Measurements from ENCODE around the gene TKFC. TPM values are rescaled to one million over a fixed set of nuclear protein-coding genes. Genes with fewer than 3 reads are reported as not detected.

Gene TKFC
- total and polyA plus RNA-seq, 9 of the 15 experiments (the other 6 are each of a cell fraction or from before 2014, with no cell fraction given), result 2.0 to 61.7 (median 28.5) TPM

DNA sequence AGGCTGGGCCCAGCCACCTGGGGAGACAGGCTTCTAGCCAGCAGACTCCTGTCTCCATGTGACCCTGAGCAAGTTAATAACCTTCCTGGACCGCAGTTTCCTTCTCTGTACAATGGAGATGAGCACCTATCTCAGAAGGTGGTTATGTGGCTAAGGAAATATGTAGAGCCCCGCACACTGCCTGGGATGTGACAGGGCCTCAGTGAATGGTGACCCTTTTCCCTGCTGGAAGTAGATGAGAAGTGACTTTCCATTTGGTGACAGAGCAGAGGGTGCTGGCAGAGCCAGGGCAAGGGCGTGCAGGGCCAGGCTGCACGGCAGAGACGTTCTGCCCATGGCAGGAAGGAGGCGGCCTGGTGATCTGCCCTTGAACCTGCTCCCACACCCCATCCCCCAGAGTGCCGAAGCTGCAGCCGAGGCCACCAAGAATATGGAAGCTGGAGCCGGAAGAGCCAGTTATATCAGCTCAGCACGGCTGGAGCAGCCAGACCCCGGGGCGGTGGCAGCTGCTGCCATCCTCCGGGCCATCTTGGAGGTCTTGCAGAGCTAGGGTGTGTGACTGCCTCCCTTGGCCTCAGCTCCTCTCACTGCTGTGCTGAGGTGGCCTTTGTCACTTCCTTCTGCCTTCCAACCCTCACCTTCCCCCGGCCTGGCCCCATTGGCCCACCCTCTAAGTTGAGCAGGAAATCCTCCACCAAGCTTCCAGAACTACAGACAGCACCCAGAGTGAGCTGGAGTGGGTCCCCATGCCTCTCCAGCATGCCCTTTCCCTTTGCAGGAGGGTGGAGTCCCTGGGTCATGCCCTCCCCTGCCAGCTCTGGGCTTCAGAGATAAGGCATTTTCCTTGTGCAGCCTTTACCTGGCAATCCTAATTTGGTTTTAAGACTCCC, 13.2 kb downstream of the TKFC start:
- 72% methylated on average over 13 of the region's 14 CpGs for WGBS (ENCODE audit: insufficient coverage, low coverage, missing lambda C conversion rate)
- Histone ChIP-seq H3K27me3 (ENCODE audit: control insufficient read depth in 2 of 2, insufficient read depth in 2 of 2, low read length in 2 of 2) (no peaks in the 10 kb centered on the region), H3K36me3 (ENCODE audit: control insufficient read depth, insufficient read depth, low read length) (peaks cover 64% of the 10 kb centered on the region; the same call in 2 of the 3 replicates), H4K20me1 (replicated peaks; ENCODE audit: control insufficient read depth, insufficient read depth, low read length) (no peaks in the 10 kb centered on the region), H3K79me2 (ENCODE audit: control insufficient read depth, insufficient read depth, low read length) (no peaks in the 10 kb centered on the region), H3K27ac (ENCODE audit: extremely low read depth, low read depth, low read length) (peak overlapping the region; percentile 32; the same call in 2 of the 3 replicates), H3K9me3 (replicated peaks; ENCODE audit: control insufficient read depth, insufficient read depth, low read depth, low read length) (no peaks in the 10 kb centered on the region), H3K4me2 (ENCODE audit: insufficient read depth, low read length) (no peak overlapping the region), H3K4me1 (replicated peaks in 1 of 2; ENCODE audit: control insufficient read depth in 2 of 2, insufficient read depth in 2 of 2, low read length in 2 of 2) (peaks cover 46 to 60% of the 10 kb centered on the region in 2 experiments; a peak in 4 of 5 replicates), H3K9me1 (ENCODE audit: control insufficient read depth, insufficient read depth, low read length) (no peaks in the 10 kb centered on the region), H3K4me3 (no peak overlapping the region), H3K9ac (ENCODE audit: insufficient read depth in 1 of 2, low read depth in 2 of 2, low read length in 2 of 2) (peak overlapping the region in 1 of 2 experiments; percentile 89; a peak in 3 of 4 replicates), H2AFZ (ENCODE audit: low read depth, low read length) (no peak overlapping the region)
- CTCF ChIA-PET (ENCODE audit: low intra/inter-chr PET ratio), result no interaction called here
- in situ Hi-C loops (cut with MboI), result no loop called here
- POLR2A ChIA-PET, result interaction anchor here (0.6 to 2.2 kb wide), 4 partner anchors 10 to 24 kb away, joined by 3 to 16 read pairs (median 4); partner anchors contain the start of genes CYB561A3 and TMEM138
- TF ChIP-seq POLR2G (IDR thresholded peaks at IDR 0.05; ENCODE audit: low read depth, low read length), result peak; percentile 51
- no peak for TF ChIP-seq ZNF134 (CRISPR knock-in tag; conservative IDR thresholded peaks at IDR 0.05)
- DNase-seq (ENCODE audit: extremely low read depth in 1 of 4, low spot score in 3 of 4) (no peak), FAIRE-seq (no peak), ATAC-seq (peak; percentile 5; the same call in 1 of the 3 replicates)
- BruUV-seq (replicated peaks), result no TSS peak
- intact Hi-C loops (cut with micrococcal nuclease), result no loop called here

DNA sequence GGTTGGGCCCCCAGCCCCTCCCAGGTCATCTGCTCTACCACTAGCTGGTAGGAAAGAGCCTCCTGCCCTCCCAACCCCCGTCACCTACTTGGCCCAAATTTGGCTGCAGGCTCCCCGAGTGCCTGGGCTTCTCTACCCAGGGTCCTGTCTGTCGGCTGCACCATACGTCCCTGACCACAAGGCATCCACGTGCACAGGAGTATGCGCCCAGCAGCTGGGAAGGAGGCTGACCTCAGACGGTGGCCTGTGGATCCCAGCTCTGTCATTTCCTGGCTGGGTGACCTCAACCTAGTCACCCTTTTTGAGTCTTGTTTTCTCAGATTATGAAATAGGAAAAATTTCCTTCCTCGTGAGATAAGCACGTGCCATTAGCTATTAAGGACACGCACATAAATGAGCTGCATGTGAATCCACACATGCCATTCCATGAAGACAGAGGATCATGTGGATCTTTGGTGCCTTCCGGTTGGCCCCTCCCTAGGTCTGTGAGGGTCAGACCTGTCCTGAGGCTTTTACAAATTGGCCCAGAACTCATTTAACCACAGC, 15.0 kb downstream of the TKFC start:
- 56% methylated on average over 11 of the region's 11 CpGs for WGBS (ENCODE audit: insufficient coverage, low coverage, missing lambda C conversion rate)
- BruUV-seq (replicated peaks), result no TSS peak
- no peaks in the 10 kb centered on the region for H3K9me3 ChIP-seq (replicated peaks; ENCODE audit: control insufficient read depth, insufficient read depth, low read depth, low read length)
- H3K9ac ChIP-seq (ENCODE audit: insufficient read depth in 1 of 2, low read depth in 2 of 2, low read length in 2 of 2), result peak overlapping the region in 1 of 2 experiments; percentile 80; a peak in 2 of 4 replicates
- peak; percentile 54 for FAIRE-seq
- no peak overlapping the region; the same call in 2 of the 3 replicates for H3K27ac ChIP-seq (ENCODE audit: extremely low read depth, low read depth, low read length)
- peak; percentile 48 for ATAC-seq
- no peaks in the 10 kb centered on the region for H3K9me1 ChIP-seq (ENCODE audit: control insufficient read depth, insufficient read depth, low read length)
- ChIA-PET CTCF (ENCODE audit: low intra/inter-chr PET ratio) (no interaction called here), POLR2A (interaction anchor here (0.5 to 3.9 kb wide), 10 partner anchors 9 to 94 kb away, joined by 3 to 36 read pairs (median 3); partner anchors contain the start of genes CYB561A3, DDB1, TKFC and TMEM138)
- H4K20me1 ChIP-seq (replicated peaks; ENCODE audit: control insufficient read depth, insufficient read depth, low read length), result no peaks in the 10 kb centered on the region
- H3K79me2 ChIP-seq (ENCODE audit: control insufficient read depth, insufficient read depth, low read length), result no peaks in the 10 kb centered on the region
- H3K4me2 ChIP-seq (ENCODE audit: insufficient read depth, low read length), result no peak overlapping the region; the same call in 1 of the 2 replicates
- H3K27me3 ChIP-seq (ENCODE audit: control insufficient read depth in 2 of 2, insufficient read depth in 2 of 2, low read length in 2 of 2), result no peaks in the 10 kb centered on the region
- DNase-seq (ENCODE audit: extremely low read depth in 1 of 4, low spot score in 3 of 4), result no peak
- H3K4me1 ChIP-seq (replicated peaks in 1 of 2; ENCODE audit: control insufficient read depth in 2 of 2, insufficient read depth in 2 of 2, low read length in 2 of 2), result peaks cover 29 to 46% of the 10 kb centered on the region in 2 experiments; a peak in 4 of 5 replicates
- in situ Hi-C loops (cut with MboI) (no loop called here), intact Hi-C loops (cut with micrococcal nuclease) (no loop called here)
- no peak overlapping the region for H3K4me3 ChIP-seq
- H3K36me3 ChIP-seq (ENCODE audit: control insufficient read depth, insufficient read depth, low read length), result peaks cover 76% of the 10 kb centered on the region; the same call in 2 of the 3 replicates
- peak overlapping the region; percentile 33; the same call in 1 of the 2 replicates for H2AFZ ChIP-seq (ENCODE audit: low read depth, low read length)
- TF ChIP-seq, protein P1, sequence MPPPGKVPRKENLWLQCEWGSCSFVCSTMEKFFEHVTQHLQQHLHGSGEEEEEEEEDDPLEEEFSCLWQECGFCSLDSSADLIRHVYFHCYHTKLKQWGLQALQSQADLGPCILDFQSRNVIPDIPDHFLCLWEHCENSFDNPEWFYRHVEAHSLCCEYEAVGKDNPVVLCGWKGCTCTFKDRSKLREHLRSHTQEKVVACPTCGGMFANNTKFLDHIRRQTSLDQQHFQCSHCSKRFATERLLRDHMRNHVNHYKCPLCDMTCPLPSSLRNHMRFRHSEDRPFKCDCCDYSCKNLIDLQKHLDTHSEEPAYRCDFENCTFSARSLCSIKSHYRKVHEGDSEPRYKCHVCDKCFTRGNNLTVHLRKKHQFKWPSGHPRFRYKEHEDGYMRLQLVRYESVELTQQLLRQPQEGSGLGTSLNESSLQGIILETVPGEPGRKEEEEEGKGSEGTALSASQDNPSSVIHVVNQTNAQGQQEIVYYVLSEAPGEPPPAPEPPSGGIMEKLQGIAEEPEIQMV (tag; conservative IDR thresholded peaks at IDR 0.05; ENCODE audit: low read depth), result no peak
- no peak for TF ChIP-seq CEBPG (CRISPR knock-in tag; IDR thresholded peaks at IDR 0.05)
- TF ChIP-seq CEBPG (tag; conservative IDR thresholded peaks at IDR 0.05 in 1 of 2, IDR thresholded peaks at IDR 0.05 in 1 of 2), result peak in 1 of 2 experiments; percentile 30; a peak in 1 of 4 replicates
- TF ChIP-seq TAF9B (IDR thresholded peaks at IDR 0.05; ENCODE audit: partially characterized antibody), result no peak
- TF ChIP-seq ZKSCAN3 (CRISPR knock-in tag; IDR thresholded peaks at IDR 0.05), result no peak
- no peak for TF ChIP-seq ZBTB8A (IDR thresholded peaks at IDR 0.05; ENCODE audit: partially characterized antibody)
- TF ChIP-seq, protein P2, sequence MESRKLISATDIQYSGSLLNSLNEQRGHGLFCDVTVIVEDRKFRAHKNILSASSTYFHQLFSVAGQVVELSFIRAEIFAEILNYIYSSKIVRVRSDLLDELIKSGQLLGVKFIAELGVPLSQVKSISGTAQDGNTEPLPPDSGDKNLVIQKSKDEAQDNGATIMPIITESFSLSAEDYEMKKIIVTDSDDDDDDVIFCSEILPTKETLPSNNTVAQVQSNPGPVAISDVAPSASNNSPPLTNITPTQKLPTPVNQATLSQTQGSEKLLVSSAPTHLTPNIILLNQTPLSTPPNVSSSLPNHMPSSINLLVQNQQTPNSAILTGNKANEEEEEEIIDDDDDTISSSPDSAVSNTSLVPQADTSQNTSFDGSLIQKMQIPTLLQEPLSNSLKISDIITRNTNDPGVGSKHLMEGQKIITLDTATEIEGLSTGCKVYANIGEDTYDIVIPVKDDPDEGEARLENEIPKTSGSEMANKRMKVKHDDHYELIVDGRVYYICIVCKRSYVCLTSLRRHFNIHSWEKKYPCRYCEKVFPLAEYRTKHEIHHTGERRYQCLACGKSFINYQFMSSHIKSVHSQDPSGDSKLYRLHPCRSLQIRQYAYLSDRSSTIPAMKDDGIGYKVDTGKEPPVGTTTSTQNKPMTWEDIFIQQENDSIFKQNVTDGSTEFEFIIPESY (CRISPR knock-in tag; IDR thresholded peaks at IDR 0.05), result 0 out of 2 replicates have a peak, but pooled peaks have one; percentile 11

Data from K562 (cell line).